ENCODE data around the gene TMEM256. TPM values are rescaled to one million over a fixed set of nuclear protein-coding genes. Genes with fewer than 3 reads are reported as not detected.

The TMEM256 gene
- total and polyA plus RNA-seq, 2 of the 8 experiments (the other 6 are each of a cell fraction or from before 2014, with no cell fraction given), result 97.0 to 350 TPM

DNA sequence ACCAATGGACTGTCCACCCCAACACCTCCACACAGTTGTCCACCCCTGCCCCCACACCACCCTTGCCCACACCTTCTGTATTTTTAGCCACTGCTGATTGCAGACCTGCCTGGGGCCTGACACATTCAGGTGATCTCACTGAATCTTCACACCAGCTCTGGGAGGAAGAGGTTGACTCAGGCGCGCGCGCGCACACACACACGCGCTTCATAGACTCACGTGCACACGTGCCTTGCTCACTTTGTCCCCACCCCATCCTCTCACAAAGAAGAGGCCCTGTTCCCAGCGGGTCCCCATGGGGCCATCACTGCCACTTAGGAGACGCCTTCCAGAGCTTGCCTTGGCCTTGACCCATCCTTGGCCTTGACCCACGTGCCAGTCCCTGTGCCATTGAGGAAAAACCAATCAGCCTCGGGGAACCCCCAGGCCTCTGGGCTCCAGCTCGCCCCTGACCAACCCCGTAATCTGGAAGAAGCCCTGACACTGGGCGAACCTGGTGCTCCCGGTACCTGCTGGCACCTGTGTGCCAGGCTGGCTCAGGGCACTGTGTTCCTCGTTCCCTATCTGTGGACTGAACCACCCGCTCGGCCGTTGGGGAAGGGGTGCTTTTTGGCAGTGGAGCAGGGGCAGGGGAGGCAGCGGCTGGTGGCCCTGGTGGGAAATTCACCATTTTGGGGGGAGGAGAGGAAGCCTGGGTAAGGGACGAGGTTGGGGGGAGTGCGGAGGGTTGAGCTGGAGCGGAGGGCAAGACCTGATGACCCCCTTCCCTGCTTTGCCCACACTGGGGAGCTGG lies 6.9 kb upstream of the TMEM256 start:
- Histone ChIP-seq H3K79me2 (ENCODE audit: control insufficient read depth in 1 of 2, insufficient read depth in 2 of 2, low read length in 2 of 2) (peaks cover 0 to 5% of the 10 kb centered on the region in 2 experiments; a peak in 1 of 4 replicates), H2BK20ac (ENCODE audit: low read length) (no peak overlapping the region), H3K4me1 (replicated peaks in 1 of 4; ENCODE audit: control insufficient read depth in 3 of 4, insufficient read depth in 4 of 4, low read length in 3 of 4) (peaks cover 0 to 17% (median 11%) of the 10 kb centered on the region in 4 experiments; a peak in 5 of 7 replicates), H2BK5ac (ENCODE audit: low read depth, low read length) (no peak overlapping the region), H2AFZ (ENCODE audit: low read length) (no peak overlapping the region), H3K4ac (replicated peaks; ENCODE audit: insufficient read length, low read depth, low read length) (no peak overlapping the region), H2BK120ac (replicated peaks; ENCODE audit: low read depth, low read length) (no peak overlapping the region), H4K5ac (ENCODE audit: insufficient read length, low read depth, low read length) (no peak overlapping the region), H3K27ac (ENCODE audit: low read depth, low read length) (no peak overlapping the region), H3K56ac (replicated peaks; ENCODE audit: insufficient read length, low read depth, low read length) (no peak overlapping the region), H3K14ac (ENCODE audit: insufficient read length) (no peak overlapping the region), H3K4me3 (ENCODE audit: extremely low read depth in 1 of 4, insufficient read depth in 2 of 4, low read depth in 3 of 4, low read length in 4 of 4) (no peak overlapping the region), H3K18ac (ENCODE audit: extremely low read depth, low read length) (no peak overlapping the region), H2AK5ac (ENCODE audit: low read depth, low read length) (no peak overlapping the region), H2BK15ac (ENCODE audit: low read length) (no peak overlapping the region), H4K8ac (ENCODE audit: extremely low read depth, insufficient read depth, low read length) (no peak overlapping the region), H4K20me1 (replicated peaks in 1 of 2; ENCODE audit: control insufficient read depth in 1 of 2, insufficient read depth in 2 of 2, low read length in 2 of 2) (peaks cover 2 to 20% of the 10 kb centered on the region in 2 experiments), H3K79me1 (ENCODE audit: low read depth, low read length) (peaks cover 4% of the 10 kb centered on the region; the same call in 1 of the 2 replicates), H3K23me2 (ENCODE audit: low read depth, low read length) (peaks cover 8% of the 10 kb centered on the region; the same call in 1 of the 2 replicates), H3K27me3 (replicated peaks in 1 of 4; ENCODE audit: control insufficient read depth in 3 of 4, extremely low read depth in 1 of 4, insufficient read depth in 3 of 4, low read length in 3 of 4) (no peaks in the 10 kb centered on the region; a peak in 1 of 7 replicates), H3K9me3 (ENCODE audit: insufficient read depth in 2 of 2, low read depth in 1 of 2, low read length in 1 of 2) (no peaks in the 10 kb centered on the region), H3K9ac (replicated peaks in 1 of 4; ENCODE audit: extremely low read depth in 1 of 4, low read depth in 3 of 4, low read length in 3 of 4) (no peak overlapping the region), H3K23ac (ENCODE audit: insufficient read length) (no peak overlapping the region), H2BK12ac (ENCODE audit: low read depth, low read length) (no peak overlapping the region), H3K4me2 (ENCODE audit: insufficient read depth in 1 of 2, low read depth in 2 of 2, low read length in 2 of 2) (no peak overlapping the region), H3K36me3 (ENCODE audit: control insufficient read depth in 2 of 4, insufficient read depth in 4 of 4, low read length in 3 of 4) (peaks cover 2 to 35% (median 22%) of the 10 kb centered on the region in 4 experiments; a peak in 6 of 8 replicates), H4K91ac (replicated peaks; ENCODE audit: insufficient read length, low read length) (no peak overlapping the region)
- no peak for DNase-seq (ENCODE audit: low read depth in 1 of 2, low spot score in 2 of 2)
- ChIA-PET CTCF (ENCODE audit: partially characterized antibody) (interaction anchor here (1.0 to 1.6 kb wide), 4 partner anchors 11 to 75 kb away, joined by 3 to 4 read pairs (median 4); no protein-coding TSS in a partner anchor), POLR2A (ENCODE audit: partially characterized antibody) (interaction anchor here (0.9 to 1.6 kb wide), 7 partner anchors 8 to 75 kb away, joined by 3 to 4 read pairs (median 3); partner anchors contain the start of gene ACAP1)
- WGBS, 2 experiments (ENCODE audit: extremely low coverage in 1 of 2, insufficient coverage in 1 of 2, insufficient read length in 1 of 2, insufficient replicate concordance in 2 of 2, low coverage in 1 of 2, low lambda C conversion rate in 2 of 2, missing lambda C conversion rate in 1 of 2), result 91% methylated on average over 24 of the region's 25 CpGs; no CpG with 5 or more reads in 1 of the 2 experiments
- no peak for FAIRE-seq
- TF ChIP-seq ZNF274 (IDR thresholded peaks at IDR 0.05; ENCODE audit: borderline replicate concordance, extremely low read depth, low read length) (no peak), SP1 (IDR thresholded peaks at IDR 0.05; ENCODE audit: low read depth, low read length) (no peak), EZH2 (IDR thresholded peaks at IDR 0.05; ENCODE audit: low read depth, low read length, severe bottlenecking) (no peak), PHF8 (conservative IDR thresholded peaks at IDR 0.05; ENCODE audit: low read depth, low read length) (no peak), BCL11A (IDR thresholded peaks at IDR 0.05; ENCODE audit: low read depth in 2 of 2, low read length in 2 of 2) (no peak), GABPA (IDR thresholded peaks at IDR 0.05; ENCODE audit: borderline replicate concordance, insufficient read depth, low read length) (no peak), HDAC6 (IDR thresholded peaks at IDR 0.05; ENCODE audit: low read depth, low read length) (no peak), SRF (IDR thresholded peaks at IDR 0.05; ENCODE audit: low read depth, low read length) (no peak)
- TF ChIP-seq, protein P1, sequence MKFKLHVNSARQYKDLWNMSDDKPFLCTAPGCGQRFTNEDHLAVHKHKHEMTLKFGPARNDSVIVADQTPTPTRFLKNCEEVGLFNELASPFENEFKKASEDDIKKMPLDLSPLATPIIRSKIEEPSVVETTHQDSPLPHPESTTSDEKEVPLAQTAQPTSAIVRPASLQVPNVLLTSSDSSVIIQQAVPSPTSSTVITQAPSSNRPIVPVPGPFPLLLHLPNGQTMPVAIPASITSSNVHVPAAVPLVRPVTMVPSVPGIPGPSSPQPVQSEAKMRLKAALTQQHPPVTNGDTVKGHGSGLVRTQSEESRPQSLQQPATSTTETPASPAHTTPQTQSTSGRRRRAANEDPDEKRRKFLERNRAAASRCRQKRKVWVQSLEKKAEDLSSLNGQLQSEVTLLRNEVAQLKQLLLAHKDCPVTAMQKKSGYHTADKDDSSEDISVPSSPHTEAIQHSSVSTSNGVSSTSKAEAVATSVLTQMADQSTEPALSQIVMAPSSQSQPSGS (IDR thresholded peaks at IDR 0.05; ENCODE audit: low read length), result no peak

Measured in H1 (cell line).